GM12878 (cell line): ENCODE measurements around the gene SAMD4A. TPM values are rescaled to one million over a fixed set of nuclear protein-coding genes. Genes with fewer than 3 reads are reported as not detected.

Experiments
- ATAC-seq: fragments of 200-7000 bp; cut with Tn5 transposase; 3 replicates; pipeline ENCODE4 v1.9.1; 2020; ENCODE audit warnings: mild to moderate bottlenecking, moderate library complexity
- BruUV-seq: library from RNA; stranded (reverse); fragments of 400-500 nt; replicated peaks from 2 replicates; lab custom pipeline; 2021; lab: Mats Ljungman, UMichigan
- CTCF ChIA-PET: fragments of 300-600 bp; sonication (Branson Sonifier 250); formaldehyde crosslinking; extraction: SDS; loops from one replicate; lab custom pipeline; 2021; ENCODE audit warnings: inconsistent platforms; lab: Yijun Ruan, JAX
- POLR2A ChIA-PET: fragments of 350-600 bp; formaldehyde crosslinking; extraction: SDS; loops from one replicate; lab custom pipeline; 2021; ENCODE audit warnings: inconsistent platforms; lab: Charles Lee
- RAD21 ChIA-PET: fragments of 300-600 bp; sonication (Branson Sonifier 250); formaldehyde crosslinking; loops from one replicate; lab custom pipeline; 2023; ENCODE audit warnings: antibody characterized with exemption; ENCODE audit not compliant: unreplicated experiment; lab: Charles Lee
- SMC1A ChIA-PET: fragments of 300-600 bp; sonication (Branson Sonifier 250); formaldehyde crosslinking; loops from one replicate; lab custom pipeline; 2023; ENCODE audit not compliant: unreplicated experiment, uncharacterized antibody; lab: Charles Lee
- DNase-seq: peaks from one replicate; pipeline ENCODE4 v3.0.0-alpha.2; 2011; ENCODE audit warnings: low read depth, low spot score
- FAIRE-seq: peaks from 3 replicates; lab custom pipeline; 2011; peaks lifted over from hg19 to GRCh38; lab: Jason Lieb, UNC
- H2AFZ ChIP-seq: 2 replicates; pipeline ENCODE4 v1.6.0; 2011; ENCODE audit warnings: low read depth, low read length, control low read depth; ENCODE audit not compliant: control insufficient read depth
- H3K27ac ChIP-seq: 2 replicates; pipeline ENCODE4 v1.5.1; 2011; ENCODE audit warnings: control low read depth; ENCODE audit not compliant: control insufficient read depth, insufficient read depth
- H3K27me3 ChIP-seq, 2 experiments: replicated peaks in 1 of 2; 2 replicates each; pipeline versions ENCODE4 v1.6.0 to v1.6.1; 2011; ENCODE audit warnings: low read length in 1 of 2; ENCODE audit not compliant: control insufficient read depth in 2 of 2, insufficient read depth in 2 of 2
- H3K36me3 ChIP-seq, 2 experiments: 2 replicates each; pipeline ENCODE4 v1.5.1; 2011; ENCODE audit warnings: low read length in 1 of 2; ENCODE audit not compliant: control insufficient read depth in 2 of 2, insufficient read depth in 2 of 2
- H3K4me1 ChIP-seq: 2 replicates; pipeline ENCODE4 v1.6.1; 2011; ENCODE audit warnings: mild to moderate bottlenecking, low read length, moderate library complexity, mixed read lengths; ENCODE audit not compliant: control insufficient read depth, insufficient read depth
- H3K4me2 ChIP-seq: 2 replicates; pipeline ENCODE4 v1.6.0; 2011; ENCODE audit warnings: control low read depth; ENCODE audit not compliant: control insufficient read depth, insufficient read depth
- H3K4me3 ChIP-seq: fragments of 200-600 bp; sonication (generic); 2 replicates; pipeline ENCODE4 v1.5.1; 2016
- H3K79me2 ChIP-seq: 2 replicates; pipeline ENCODE4 v1.6.0; 2011; ENCODE audit warnings: low read length; ENCODE audit not compliant: control insufficient read depth, insufficient read depth
- H3K9ac ChIP-seq: 2 replicates; pipeline ENCODE4 v1.8.0; 2011; ENCODE audit warnings: low read length, control low read depth, mixed read lengths; ENCODE audit not compliant: control insufficient read depth, insufficient read depth
- H3K9me3 ChIP-seq: replicated peaks from 3 replicates; pipeline ENCODE4 v1.5.1; 2011; ENCODE audit warnings: mild to moderate bottlenecking, low read length; ENCODE audit not compliant: control insufficient read depth, insufficient read depth
- H4K20me1 ChIP-seq: 2 replicates; pipeline ENCODE4 v1.6.0; 2011; ENCODE audit not compliant: control insufficient read depth, insufficient read depth
- POLR2A ChIP-seq: IDR thresholded peaks from 2 replicates; pipeline ENCODE4 v1.6.1; 2011; ENCODE audit warnings: low read depth, mild to moderate bottlenecking, low read length
- RCOR1 ChIP-seq: conservative IDR thresholded peaks from 2 replicates; pipeline ENCODE4 v1.6.1; 2012; ENCODE audit warnings: low read depth, low read length, improper control_type of control experiment
- SIN3A ChIP-seq: IDR thresholded peaks from 2 replicates; pipeline ENCODE4 v1.6.1; 2012; ENCODE audit warnings: low read depth, low read length, improper control_type of control experiment
- SUPT20H ChIP-seq: IDR thresholded peaks from 2 replicates; pipeline ENCODE4 v1.6.1; 2011; ENCODE audit warnings: low read depth, mild to moderate bottlenecking, low read length, moderate library complexity, borderline replicate concordance; ENCODE audit not compliant: control insufficient read depth
- WGBS: methylation state at CpG from one replicate; pipeline ENCODE4 v1.1.6; 2016; ENCODE audit warnings: low lambda C conversion rate; ENCODE audit not compliant: insufficient replicate concordance, insufficient coverage; ENCODE audit errors: missing lambda C conversion rate; 5-methylcytosine and 5-hydroxymethylcytosine counted together
- in situ Hi-C: fragments of 300-500 bp; cut with MboI; formaldehyde crosslinking; loops from 9 replicates; pipeline ENCODE4 v1.14.3; 2018; ENCODE audit warnings: mixed read lengths
- intact Hi-C: fragments of 100-400 bp; cut with micrococcal nuclease; formaldehyde crosslinking; loops from one replicate; pipeline ENCODE4 v1.14.2; 2022; ENCODE audit not compliant: unreplicated experiment
- polyA plus RNA-seq, 11 experiments: library from polyadenylated mRNA; depleted of rRNA in 4 of 11; unstranded in 6 of 11; stranded (reverse) in 5 of 11; fragments of >200 nt; fragmentation: Nextera tagmentation in 4 of 11; fragmentation: Illumina TruSeq in 1 of 11; extraction: Ambion mirVana in 4 of 11; extraction: Trizol in 1 of 11; gene quantifications; 1 replicate in 1 of 11; 2 replicates in 10 of 11; pipeline versions ENCODE4 v1.2.1 to v1.2.3, GENCODE V29; 2011 to 2016; ENCODE audit warnings: inconsistent platforms in 2 of 11, missing spikeins in 2 of 11, low read depth in 1 of 11
- total RNA-seq, 4 experiments: library from RNA; depleted of rRNA in 3 of 4; stranded (reverse); fragments of >200 nt in 3 of 4; fragmentation: Illumina TruSeq in 1 of 4; extraction: Trizol in 1 of 4; gene quantifications; 2 replicates each; pipeline versions ENCODE4 v1.2.1 to v1.2.3, GENCODE V29; 2013 to 2021
- TF ChIP-seq, protein P1 (sequence below): IDR thresholded peaks from 2 replicates; pipeline ENCODE4 v1.6.1; 2011; ENCODE audit warnings: mild to moderate bottlenecking, low read depth, low read length, moderate library complexity; ENCODE audit not compliant: insufficient replicate concordance

SAMD4A gene
- total and polyA plus RNA-seq, 10 of the 15 experiments (the other 5 are each of a cell fraction or from before 2014, with no cell fraction given), result 0.05 to 0.56 (median 0.31) TPM

- no peak overlapping the region for H3K4me2 ChIP-seq
- no peak for DNase-seq
- no peaks in the 10 kb centered on the region for H3K9me3 ChIP-seq
- H4K20me1 ChIP-seq, result no peaks in the 10 kb centered on the region
- no peak overlapping the region for H3K4me3 ChIP-seq
- no peak for FAIRE-seq
- no peaks in the 10 kb centered on the region for H3K79me2 ChIP-seq
- in situ Hi-C loops, result no loop called here
- no TSS peak for BruUV-seq
- H3K4me1 ChIP-seq, result no peaks in the 10 kb centered on the region
- RAD21 ChIA-PET, result interaction anchor here (0.8 to 1.5 kb wide), 5 partner anchors 35 to 244 kb away, joined by 4 to 8 read pairs (median 4); partner anchors contain the start of genes GCH1 and SAMD4A
- no peaks in the 10 kb centered on the region for H3K27me3 ChIP-seq
- intact Hi-C loops, result loop anchor here (5.0 kb wide), 1 partner anchor 84 kb away; no protein-coding TSS in a partner anchor
- 76% methylated on average over 7 of the region's 7 CpGs for WGBS
- no peak overlapping the region for H2AFZ ChIP-seq
- H3K9ac ChIP-seq, result no peak overlapping the region
- no peak overlapping the region for H3K27ac ChIP-seq
- SMC1A ChIA-PET, result interaction anchor here (0.9 to 1.8 kb wide), 4 partner anchors 11 to 74 kb away, joined by 3 to 4 read pairs (median 4); no protein-coding TSS in a partner anchor
- no peaks in the 10 kb centered on the region for H3K36me3 ChIP-seq
- ATAC-seq, result no peak
- POLR2A ChIA-PET, result no interaction called here
- CTCF ChIA-PET, result interaction anchor here (0.8 to 6.6 kb wide), 10 partner anchors 9 to 244 kb away, joined by 3 to 37 read pairs (median 3); no protein-coding TSS in a partner anchor
- TF ChIP-seq SIN3A (no peak), POLR2A (no peak), SUPT20H (no peak), RCOR1 (no peak)
- TF ChIP-seq, protein P1, sequence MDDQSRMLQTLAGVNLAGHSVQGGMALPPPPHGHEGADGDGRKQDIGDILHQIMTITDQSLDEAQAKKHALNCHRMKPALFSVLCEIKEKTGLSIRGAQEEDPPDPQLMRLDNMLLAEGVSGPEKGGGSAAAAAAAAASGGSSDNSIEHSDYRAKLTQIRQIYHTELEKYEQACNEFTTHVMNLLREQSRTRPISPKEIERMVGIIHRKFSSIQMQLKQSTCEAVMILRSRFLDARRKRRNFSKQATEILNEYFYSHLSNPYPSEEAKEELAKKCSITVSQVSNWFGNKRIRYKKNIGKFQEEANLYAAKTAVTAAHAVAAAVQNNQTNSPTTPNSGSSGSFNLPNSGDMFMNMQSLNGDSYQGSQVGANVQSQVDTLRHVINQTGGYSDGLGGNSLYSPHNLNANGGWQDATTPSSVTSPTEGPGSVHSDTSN, result no peak
Measured at GRCh38 chr14:54807881-54808280, 241.0 kb downstream of the SAMD4A start.
